Measurements from ENCODE around the gene KCNE4.

KCNE4 gene

GRCh38 chr2:223026357-223027110, 25.5 kb upstream of the KCNE4 start:
- peaks cover 2% of the 10 kb centered on the region for H3K4me1 ChIP-seq (ENCODE audit: control insufficient read depth, insufficient read depth, low read length)
- H3K9ac ChIP-seq (ENCODE audit: low read depth, low read length) = no peak overlapping the region
- H3K27me3 ChIP-seq (ENCODE audit: control insufficient read depth, insufficient read depth, low read length) = no peaks in the 10 kb centered on the region

GRCh38 chr2:223027442-223027841, 24.5 kb upstream of the KCNE4 start:
- Histone ChIP-seq H3K4me1 (ENCODE audit: control insufficient read depth, insufficient read depth, low read length) (peaks cover 2% of the 10 kb centered on the region), H3K9me3 (ENCODE audit: control insufficient read depth, insufficient read depth, low read length) (peaks cover 9% of the 10 kb centered on the region), H3K4me3 (ENCODE audit: low read depth, low read length) (no peak overlapping the region), H3K27me3 (ENCODE audit: control insufficient read depth, insufficient read depth, low read length) (no peaks in the 10 kb centered on the region), H3K9ac (ENCODE audit: low read depth, low read length) (no peak overlapping the region), H3K36me3 (ENCODE audit: control insufficient read depth, insufficient read depth, low read length) (no peaks in the 10 kb centered on the region)

More at GRCh38 chr2:223026357-223027110, 25.5 kb upstream of the KCNE4 start:
- Histone ChIP-seq H3K36me3 (ENCODE audit: control insufficient read depth, insufficient read depth, low read length) (no peaks in the 10 kb centered on the region), H3K9me3 (ENCODE audit: control insufficient read depth, insufficient read depth, low read length) (peaks cover under 1% of the 10 kb centered on the region), H3K4me3 (ENCODE audit: low read depth, low read length) (no peak overlapping the region)

GRCh38 chr2:223029287-223029686, 22.7 kb upstream of the KCNE4 start:
- Histone ChIP-seq H3K4me3 (ENCODE audit: low read depth, low read length) (no peak overlapping the region), H3K4me1 (ENCODE audit: control insufficient read depth, insufficient read depth, low read length) (peaks cover 2% of the 10 kb centered on the region), H3K27me3 (ENCODE audit: control insufficient read depth, insufficient read depth, low read length) (no peaks in the 10 kb centered on the region), H3K36me3 (ENCODE audit: control insufficient read depth, insufficient read depth, low read length) (no peaks in the 10 kb centered on the region), H3K9me3 (ENCODE audit: control insufficient read depth, insufficient read depth, low read length) (peaks cover 9% of the 10 kb centered on the region), H3K9ac (ENCODE audit: low read depth, low read length) (no peak overlapping the region)

DNA sequence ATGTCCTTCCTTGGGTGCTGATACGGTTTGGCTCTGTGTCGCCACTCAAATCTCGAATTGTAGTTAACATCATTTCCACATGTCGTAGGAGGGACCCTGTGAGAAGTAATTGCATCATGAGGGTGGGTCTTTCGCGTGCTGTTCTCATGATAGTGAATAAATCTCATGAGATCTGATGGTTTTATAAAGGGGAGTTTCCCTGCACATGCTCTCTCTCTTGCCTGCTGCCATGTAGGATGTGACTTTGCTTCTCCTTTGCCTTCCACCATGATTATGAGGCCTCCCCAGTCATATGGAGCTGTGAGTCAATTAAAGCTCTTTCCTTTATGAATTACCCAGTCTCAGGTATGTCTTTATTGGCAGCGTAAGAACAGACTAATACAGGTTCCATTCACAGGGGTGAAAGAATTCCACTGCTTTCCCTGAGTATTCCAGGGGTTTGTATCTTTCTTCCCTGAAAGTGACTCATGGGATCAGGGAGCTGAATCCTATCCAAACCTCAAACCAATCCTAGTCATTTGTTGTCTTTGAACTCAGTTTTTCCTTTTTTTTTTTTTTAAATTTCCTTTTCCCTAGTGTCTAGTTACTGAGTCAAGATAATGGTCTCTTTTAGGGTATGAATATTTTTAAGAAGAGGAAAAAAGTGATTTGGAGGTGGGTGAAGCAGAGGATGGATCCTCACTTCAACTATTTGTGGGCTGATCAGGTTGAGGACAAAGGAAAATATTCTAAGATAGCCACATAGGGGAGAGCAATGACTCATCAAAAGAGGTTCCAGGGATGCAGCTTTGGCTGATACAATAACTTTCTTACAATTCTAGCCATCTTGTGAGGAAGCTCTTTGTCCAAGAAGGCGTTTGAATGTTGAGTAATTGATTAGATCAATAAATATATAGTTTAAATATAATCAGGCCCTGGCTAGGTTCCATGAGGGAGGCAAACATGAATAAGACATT, 19.5 kb upstream of the KCNE4 start:
- Histone ChIP-seq H3K36me3 (ENCODE audit: control insufficient read depth, insufficient read depth, low read length) (no peaks in the 10 kb centered on the region), H3K9me3 (ENCODE audit: control insufficient read depth, insufficient read depth, low read length) (peaks cover 9% of the 10 kb centered on the region), H3K27me3 (ENCODE audit: control insufficient read depth, insufficient read depth, low read length) (no peaks in the 10 kb centered on the region), H3K9ac (ENCODE audit: low read depth, low read length) (no peak overlapping the region), H3K4me1 (ENCODE audit: control insufficient read depth, insufficient read depth, low read length) (peaks cover 3% of the 10 kb centered on the region), H3K4me3 (ENCODE audit: low read depth, low read length) (no peak overlapping the region)

DNA sequence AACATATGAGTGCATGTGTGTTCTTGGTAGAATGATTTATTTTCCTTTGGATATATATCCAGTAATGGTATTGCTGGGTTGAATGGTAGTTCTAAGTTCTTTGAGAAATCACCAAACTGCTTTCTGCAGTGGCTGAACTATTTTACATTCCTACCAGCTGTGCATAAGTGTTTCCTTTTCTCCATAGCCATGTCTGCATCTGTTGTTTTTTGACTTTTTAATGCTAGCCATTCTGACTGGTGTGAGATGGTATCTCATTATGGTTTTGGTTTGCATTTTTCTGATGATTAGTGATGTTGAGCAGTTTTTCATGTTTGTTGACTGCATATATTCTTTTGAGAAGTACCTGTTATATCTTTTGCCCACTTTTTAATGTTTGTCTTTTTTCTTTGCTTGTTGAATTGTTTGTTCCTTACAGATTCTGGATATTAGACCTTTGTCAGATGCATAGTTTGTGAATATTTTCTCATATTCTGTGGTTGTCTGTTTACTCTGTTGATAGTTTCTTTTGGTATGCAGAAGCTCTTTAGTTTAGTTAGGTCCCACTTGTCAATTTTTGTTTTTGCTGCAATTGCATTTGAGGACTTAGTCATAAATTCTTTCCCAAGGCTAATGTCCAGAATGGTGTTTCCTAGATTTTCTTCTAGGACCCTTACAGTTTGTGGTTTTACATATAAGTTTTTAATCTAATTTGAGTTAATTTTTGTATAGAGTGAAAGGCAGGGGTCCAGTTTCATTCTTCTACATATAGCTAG, 17.6 kb upstream of the KCNE4 start:
- no peak overlapping the region for H3K4me3 ChIP-seq (ENCODE audit: low read depth, low read length)
- H3K9ac ChIP-seq (ENCODE audit: low read depth, low read length) = no peak overlapping the region
- H3K4me1 ChIP-seq (ENCODE audit: control insufficient read depth, insufficient read depth, low read length) = peaks cover 4% of the 10 kb centered on the region
- H3K27me3 ChIP-seq (ENCODE audit: control insufficient read depth, insufficient read depth, low read length) = no peaks in the 10 kb centered on the region
- H3K9me3 ChIP-seq (ENCODE audit: control insufficient read depth, insufficient read depth, low read length) = peaks cover 9% of the 10 kb centered on the region
- H3K36me3 ChIP-seq (ENCODE audit: control insufficient read depth, insufficient read depth, low read length) = no peaks in the 10 kb centered on the region

- Histone ChIP-seq H3K9me3 (ENCODE audit: control insufficient read depth, insufficient read depth, low read length) (peaks cover 5% of the 10 kb centered on the region), H3K4me3 (ENCODE audit: low read depth, low read length) (no peak overlapping the region), H3K4me1 (ENCODE audit: control insufficient read depth, insufficient read depth, low read length) (peaks cover 4% of the 10 kb centered on the region), H3K9ac (ENCODE audit: low read depth, low read length) (no peak overlapping the region), H3K36me3 (ENCODE audit: control insufficient read depth, insufficient read depth, low read length) (no peaks in the 10 kb centered on the region), H3K27me3 (ENCODE audit: control insufficient read depth, insufficient read depth, low read length) (no peaks in the 10 kb centered on the region)
Observed at GRCh38 chr2:223036790-223037444, 15.1 kb upstream of the KCNE4 start.

GRCh38 chr2:223037445-223037800, 14.6 kb upstream of the KCNE4 start:
- H3K9me3 ChIP-seq (ENCODE audit: control insufficient read depth, insufficient read depth, low read length) = no peaks in the 10 kb centered on the region
- peaks cover 4% of the 10 kb centered on the region for H3K4me1 ChIP-seq (ENCODE audit: control insufficient read depth, insufficient read depth, low read length)
- no peak overlapping the region for H3K4me3 ChIP-seq (ENCODE audit: low read depth, low read length)
- no peaks in the 10 kb centered on the region for H3K27me3 ChIP-seq (ENCODE audit: control insufficient read depth, insufficient read depth, low read length)
- H3K36me3 ChIP-seq (ENCODE audit: control insufficient read depth, insufficient read depth, low read length) = no peaks in the 10 kb centered on the region
- H3K9ac ChIP-seq (ENCODE audit: low read depth, low read length) = no peak overlapping the region

DNA sequence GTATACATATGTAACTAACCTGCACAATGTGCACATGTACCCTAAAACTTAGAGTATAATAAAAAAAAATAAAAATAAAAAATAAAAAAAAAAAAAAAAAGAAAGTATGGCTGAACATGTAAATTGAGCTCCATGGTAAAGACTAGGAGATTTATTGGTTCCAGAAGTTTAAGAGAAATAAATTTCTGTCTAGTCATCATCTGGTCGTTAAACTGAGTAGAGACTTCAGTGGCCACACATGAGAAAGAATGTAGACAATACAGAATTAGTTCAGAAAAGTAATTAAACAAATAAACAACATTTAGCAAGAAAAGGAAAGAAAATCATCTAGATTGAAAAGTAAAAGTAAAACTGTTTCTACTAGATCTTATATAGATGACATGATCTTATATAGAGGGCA, 12.4 kb upstream of the KCNE4 start:
- Histone ChIP-seq H3K9me3 (ENCODE audit: control insufficient read depth, insufficient read depth, low read length) (no peaks in the 10 kb centered on the region), H3K9ac (ENCODE audit: low read depth, low read length) (no peak overlapping the region)

GRCh38 chr2:223040527-223040926, 11.5 kb upstream of the KCNE4 start:
- Histone ChIP-seq H3K4me1 (ENCODE audit: control insufficient read depth, insufficient read depth, low read length) (peaks cover 4% of the 10 kb centered on the region), H3K4me3 (ENCODE audit: low read depth, low read length) (no peak overlapping the region), H3K27me3 (ENCODE audit: control insufficient read depth, insufficient read depth, low read length) (no peaks in the 10 kb centered on the region), H3K9ac (ENCODE audit: low read depth, low read length) (no peak overlapping the region), H3K36me3 (ENCODE audit: control insufficient read depth, insufficient read depth, low read length) (no peaks in the 10 kb centered on the region), H3K9me3 (ENCODE audit: control insufficient read depth, insufficient read depth, low read length) (no peaks in the 10 kb centered on the region)

More for the DNA sequence above, 12.4 kb upstream of the KCNE4 start:
- H3K4me1 ChIP-seq (ENCODE audit: control insufficient read depth, insufficient read depth, low read length) = peaks cover 4% of the 10 kb centered on the region
- no peak overlapping the region for H3K4me3 ChIP-seq (ENCODE audit: low read depth, low read length)
- no peaks in the 10 kb centered on the region for H3K27me3 ChIP-seq (ENCODE audit: control insufficient read depth, insufficient read depth, low read length)
- no peaks in the 10 kb centered on the region for H3K36me3 ChIP-seq (ENCODE audit: control insufficient read depth, insufficient read depth, low read length)

DNA sequence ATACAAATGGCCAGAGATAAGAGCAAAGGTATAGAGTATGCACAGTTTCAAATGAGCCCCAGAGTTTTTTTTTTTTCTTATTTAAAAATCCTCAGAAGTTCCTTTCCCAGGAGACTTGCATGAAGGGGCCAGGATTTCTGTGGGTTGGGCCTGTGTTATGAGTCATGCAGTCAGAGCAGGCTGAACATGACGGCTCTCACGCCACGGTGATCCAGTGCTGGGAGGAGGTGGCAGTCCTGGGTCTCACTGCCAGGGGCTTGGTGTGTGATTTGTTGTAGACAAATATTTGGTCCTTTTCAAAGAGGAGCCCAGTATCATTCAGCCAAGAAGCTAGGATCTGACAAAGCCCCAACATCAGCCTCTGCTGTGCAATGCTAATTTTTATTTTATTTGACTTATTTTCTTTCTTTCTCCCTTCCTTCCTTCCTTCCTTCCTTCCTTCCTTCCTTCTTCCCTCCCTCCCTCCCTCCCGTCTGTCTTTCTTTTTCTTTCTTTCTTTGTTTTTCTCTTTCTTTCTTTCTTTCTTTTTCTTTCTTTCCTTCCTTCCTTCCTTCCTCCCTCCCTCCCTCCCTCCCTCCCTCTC, 10.4 kb upstream of the KCNE4 start:
- H3K9ac ChIP-seq (ENCODE audit: low read depth, low read length) = no peak overlapping the region
- H3K27me3 ChIP-seq (ENCODE audit: control insufficient read depth, insufficient read depth, low read length) = no peaks in the 10 kb centered on the region
- H3K4me3 ChIP-seq (ENCODE audit: low read depth, low read length) = no peak overlapping the region
- H3K9me3 ChIP-seq (ENCODE audit: control insufficient read depth, insufficient read depth, low read length) = no peaks in the 10 kb centered on the region
- no peaks in the 10 kb centered on the region for H3K36me3 ChIP-seq (ENCODE audit: control insufficient read depth, insufficient read depth, low read length)
- H3K4me1 ChIP-seq (ENCODE audit: control insufficient read depth, insufficient read depth, low read length) = peaks cover 3% of the 10 kb centered on the region

DNA sequence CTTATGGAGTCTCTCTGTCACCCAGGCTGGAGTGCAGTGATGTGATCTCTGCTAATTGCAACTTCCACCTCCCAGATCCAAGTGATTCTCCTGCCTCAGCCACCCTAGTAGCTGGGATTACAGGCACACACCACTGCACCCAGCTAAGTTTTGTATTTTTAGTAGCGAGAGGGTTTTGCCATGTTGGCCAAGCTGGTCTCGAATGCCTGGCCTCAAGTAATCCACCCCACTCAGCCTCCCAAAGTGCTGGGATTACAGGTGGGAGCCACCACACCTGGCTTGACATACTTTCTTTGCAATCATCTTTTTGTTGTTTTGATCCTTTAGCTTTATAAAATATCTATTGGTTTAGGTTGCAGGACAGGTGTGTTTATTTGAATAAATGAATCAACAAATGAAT, 9.7 kb upstream of the KCNE4 start:
- Histone ChIP-seq H3K9ac (ENCODE audit: low read depth, low read length) (no peak overlapping the region), H3K4me3 (ENCODE audit: low read depth, low read length) (no peak overlapping the region), H3K27me3 (ENCODE audit: control insufficient read depth, insufficient read depth, low read length) (no peaks in the 10 kb centered on the region), H3K36me3 (ENCODE audit: control insufficient read depth, insufficient read depth, low read length) (no peaks in the 10 kb centered on the region), H3K9me3 (ENCODE audit: control insufficient read depth, insufficient read depth, low read length) (no peaks in the 10 kb centered on the region), H3K4me1 (ENCODE audit: control insufficient read depth, insufficient read depth, low read length) (peaks cover 3% of the 10 kb centered on the region)

All from iPS-15b (cell line).